K562 treated with DMSO at 1 percent for 4 hours (cell line): ENCODE measurements around the gene PHPT1. TPM values are rescaled to one million over a fixed set of nuclear protein-coding genes. Genes with fewer than 3 reads are reported as not detected.

ENCODE experiments used
- total RNA-seq: library from RNA; unstranded; fragments of 300-600 nt; gene quantifications from 2 replicates; pipeline ENCODE4 v1.2.3, GENCODE V29; 2022; ENCODE audit not compliant: insufficient read depth

The PHPT1 gene
- 165 and 171 TPM in 2 replicates for total RNA-seq

GRCh38 chr9:136849038-136849959, at the start of gene PHPT1:
TSS of gene PHPT1 (plus strand) at chr9:136849409. CDS start at chr9:136849431, 22 bp downstream.

GRCh38 chr9:136807281-136808074, 41.7 kb upstream of the PHPT1 start, which contains the start of gene RABL6:
TSS of gene RABL6 (plus strand) at chr9:136807948. CDS start at chr9:136808197, 249 bp downstream.

GRCh38 chr9:136842380-136842948, 6.7 kb upstream of the PHPT1 start, which contains the start of gene AJM1:
TSS of gene AJM1 (plus strand) at chr9:136842478. CDS start at chr9:136844415, 1,937 bp downstream.

GRCh38 chr9:136851941-136852663, 2.9 kb downstream of the PHPT1 start, which contains the start of gene MAMDC4:
TSS of gene MAMDC4 (plus strand) at chr9:136852346. CDS start at chr9:136852417, 71 bp downstream.

DNA sequence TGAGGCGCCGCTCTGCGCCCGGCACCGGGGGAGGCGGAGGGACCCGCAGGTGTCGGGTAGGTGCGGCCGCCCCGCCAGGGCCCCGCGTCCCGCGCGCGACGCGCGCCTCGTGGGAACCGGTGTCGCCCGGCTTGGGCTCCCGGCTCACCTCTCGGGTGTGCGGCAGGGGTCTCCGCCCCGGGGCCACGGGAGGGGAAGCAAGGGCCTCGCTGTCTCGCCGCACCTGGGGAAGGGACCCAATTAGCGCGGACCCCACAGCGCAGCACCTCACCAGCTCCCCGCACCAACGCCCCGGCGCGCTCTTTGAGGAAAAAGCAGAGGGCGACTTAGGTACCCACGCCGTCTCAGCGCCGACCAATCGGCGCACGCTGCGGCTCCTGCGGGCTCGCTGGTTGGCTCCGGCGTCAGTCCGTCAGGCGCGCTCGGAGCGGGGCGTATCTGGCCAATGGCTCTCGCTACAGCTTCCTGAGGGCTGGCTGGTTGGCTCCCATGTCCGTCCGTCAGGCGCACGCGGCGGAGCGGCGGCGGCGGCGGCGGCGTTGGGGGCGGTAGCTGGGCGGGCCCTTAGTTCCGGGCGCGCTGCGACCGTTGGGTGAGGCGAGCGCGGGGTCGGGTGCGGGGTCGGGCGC, 36.9 kb downstream of the PHPT1 start, which contains the start of gene TRAF2:
TRAF2 (plus strand) TSS at position 567 of the 629 bp plus-strand sequence. CDS start 12,225 bp downstream, outside the sequence.

Other genes starting within 250 kb of the PHPT1 start
- 61.4 and 63.1 TPM in 2 replicates for gene EGFL7, start 186.5 kb upstream of the PHPT1 start, total RNA-seq
- gene AGPAT2, start 162.0 kb upstream of the PHPT1 start, total RNA-seq: 65.7 and 76.1 TPM in 2 replicates
- 17.3 and 25.7 TPM in 2 replicates for gene DIPK1B, start 136.8 kb upstream of the PHPT1 start, total RNA-seq
- gene LCN10, start 106.5 kb upstream of the PHPT1 start, total RNA-seq: not detected in 2 replicates
- not detected in 2 replicates for gene LCN6, start 100.9 kb upstream of the PHPT1 start, total RNA-seq
- not detected in 2 replicates for gene LCN8, start 91.2 kb upstream of the PHPT1 start, total RNA-seq
- not detected in 2 replicates for gene LCN15, start 84.9 kb upstream of the PHPT1 start, total RNA-seq
- 67.9 and 75.8 TPM in 2 replicates for gene TMEM141, start 58.1 kb upstream of the PHPT1 start, total RNA-seq
- gene CCDC183, start 53.1 kb upstream of the PHPT1 start, total RNA-seq: 0.75 and 2.6 TPM in 2 replicates
- gene RABL6, start 41.5 kb upstream of the PHPT1 start, total RNA-seq: 163 and 183 TPM in 2 replicates
- gene AJM1, start 6.9 kb upstream of the PHPT1 start, total RNA-seq: 9.6 and 13.9 TPM in 2 replicates
- 4.1 and 4.7 TPM in 2 replicates for gene MAMDC4, start 2.9 kb downstream of the PHPT1 start, total RNA-seq
- gene EDF1, start 16.9 kb downstream of the PHPT1 start, total RNA-seq: 705 and 763 TPM in 2 replicates
- 23.8 and 25.2 TPM in 2 replicates for gene TRAF2, start 37.1 kb downstream of the PHPT1 start, total RNA-seq
- gene FBXW5, start 95.3 kb downstream of the PHPT1 start, total RNA-seq: 148 and 151 TPM in 2 replicates
- gene C8G, start 95.8 kb downstream of the PHPT1 start, total RNA-seq: not detected in 2 replicates
- not detected in 2 replicates for gene LCN12, start 102.9 kb downstream of the PHPT1 start, total RNA-seq
- gene PTGDS, start 128.1 kb downstream of the PHPT1 start, total RNA-seq: 6.1 and 15.4 TPM in 2 replicates
- not detected in 2 replicates for gene LCNL1, start 133.6 kb downstream of the PHPT1 start, total RNA-seq
- gene PAXX, start 143.0 kb downstream of the PHPT1 start, total RNA-seq: 89.0 and 89.2 TPM in 2 replicates
- gene CLIC3, start 147.2 kb downstream of the PHPT1 start, total RNA-seq: 2.0 TPM in 1 of 2 replicates, not detected in the other
- gene ABCA2, start 178.8 kb downstream of the PHPT1 start, total RNA-seq: 14.1 and 26.4 TPM in 2 replicates
- not detected in 2 replicates for gene FUT7, start 182.7 kb downstream of the PHPT1 start, total RNA-seq
- 0.52 and 1.0 TPM in 2 replicates for gene NPDC1, start 196.8 kb downstream of the PHPT1 start, total RNA-seq
- gene ENTPD2, start 204.7 kb downstream of the PHPT1 start, total RNA-seq: not detected in 2 replicates
- 27.1 and 30.1 TPM in 2 replicates for gene SAPCD2, start 221.1 kb downstream of the PHPT1 start, total RNA-seq
- gene UAP1L1, start 228.1 kb downstream of the PHPT1 start, total RNA-seq: 9.4 and 14.1 TPM in 2 replicates
- 37.3 and 38.9 TPM in 2 replicates for gene MAN1B1, start 237.6 kb downstream of the PHPT1 start, total RNA-seq